Astrocyte of the spinal cord (primary cell): Measurements from ENCODE around the gene C10orf62.

ENCODE experiments used
- DNase-seq: peaks from one replicate; pipeline ENCODE4 v3.0.0; 2011; ENCODE audit warnings: low read depth, low spot score
- H3K4me3 ChIP-seq: 2 replicates; pipeline ENCODE4 v1.5.1; 2011; ENCODE audit warnings: low read depth, mild to moderate bottlenecking, low read length, moderate library complexity
- in situ Hi-C: cut with HindIII; loops from 2 replicates; pipeline ENCODE4 v1.10.0; 2017; ENCODE audit warnings: low sequenced_read_pairs
- TF ChIP-seq, protein P1 (sequence below): IDR thresholded peaks from 2 replicates; pipeline ENCODE4 v1.5.1; 2012; ENCODE audit warnings: low read depth, mild to moderate bottlenecking, low read length, inconsistent platforms

Gene C10orf62

DNA sequence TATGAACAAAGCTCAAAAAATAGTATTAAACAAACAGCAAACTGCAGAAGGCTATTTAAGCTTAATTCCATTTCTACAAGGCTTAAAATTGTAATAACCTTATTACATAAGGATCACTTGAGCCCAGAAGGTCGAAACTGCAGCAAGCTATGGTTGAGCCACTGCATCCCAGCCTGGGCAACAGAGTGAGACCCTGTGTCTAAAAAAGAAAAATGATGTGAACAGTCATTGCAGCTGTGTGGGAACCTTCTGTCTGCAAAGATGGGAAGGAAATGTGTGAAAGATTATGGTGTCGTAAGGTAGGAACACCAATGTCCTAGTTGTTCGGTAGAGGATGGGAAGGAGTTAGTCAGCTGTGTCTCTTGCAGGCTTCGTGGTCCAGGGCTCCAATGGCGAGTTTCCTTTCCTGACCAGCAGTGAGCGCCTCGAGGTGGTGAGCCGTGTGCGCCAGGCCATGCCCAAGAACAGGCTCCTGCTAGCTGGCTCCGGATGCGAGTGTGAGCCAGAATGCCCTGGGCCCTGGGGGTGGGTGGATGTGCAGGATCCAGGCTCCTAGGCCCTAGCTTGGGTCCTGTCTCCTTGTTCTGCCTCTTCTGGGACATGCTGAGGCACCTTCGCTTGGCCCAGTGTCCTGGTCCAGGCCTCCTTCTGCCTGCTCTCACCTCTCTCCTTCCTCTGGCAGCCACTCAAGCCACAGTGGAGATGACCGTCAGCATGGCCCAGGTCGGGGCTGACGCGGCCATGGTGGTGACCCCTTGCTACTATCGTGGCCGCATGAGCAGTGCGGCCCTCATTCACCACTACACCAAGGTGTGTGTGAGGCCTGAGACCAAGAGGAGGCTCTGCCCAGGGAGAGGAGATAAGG is 9.1 kb downstream of the C10orf62 start:
- no peak overlapping the region for H3K4me3 ChIP-seq
- no peak for DNase-seq
- in situ Hi-C loops, result no loop called here
- TF ChIP-seq, protein P1, sequence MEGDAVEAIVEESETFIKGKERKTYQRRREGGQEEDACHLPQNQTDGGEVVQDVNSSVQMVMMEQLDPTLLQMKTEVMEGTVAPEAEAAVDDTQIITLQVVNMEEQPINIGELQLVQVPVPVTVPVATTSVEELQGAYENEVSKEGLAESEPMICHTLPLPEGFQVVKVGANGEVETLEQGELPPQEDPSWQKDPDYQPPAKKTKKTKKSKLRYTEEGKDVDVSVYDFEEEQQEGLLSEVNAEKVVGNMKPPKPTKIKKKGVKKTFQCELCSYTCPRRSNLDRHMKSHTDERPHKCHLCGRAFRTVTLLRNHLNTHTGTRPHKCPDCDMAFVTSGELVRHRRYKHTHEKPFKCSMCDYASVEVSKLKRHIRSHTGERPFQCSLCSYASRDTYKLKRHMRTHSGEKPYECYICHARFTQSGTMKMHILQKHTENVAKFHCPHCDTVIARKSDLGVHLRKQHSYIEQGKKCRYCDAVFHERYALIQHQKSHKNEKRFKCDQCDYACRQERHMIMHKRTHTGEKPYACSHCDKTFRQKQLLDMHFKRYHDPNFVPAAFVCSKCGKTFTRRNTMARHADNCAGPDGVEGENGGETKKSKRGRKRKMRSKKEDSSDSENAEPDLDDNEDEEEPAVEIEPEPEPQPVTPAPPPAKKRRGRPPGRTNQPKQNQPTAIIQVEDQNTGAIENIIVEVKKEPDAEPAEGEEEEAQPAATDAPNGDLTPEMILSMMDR, result no peak

DNA sequence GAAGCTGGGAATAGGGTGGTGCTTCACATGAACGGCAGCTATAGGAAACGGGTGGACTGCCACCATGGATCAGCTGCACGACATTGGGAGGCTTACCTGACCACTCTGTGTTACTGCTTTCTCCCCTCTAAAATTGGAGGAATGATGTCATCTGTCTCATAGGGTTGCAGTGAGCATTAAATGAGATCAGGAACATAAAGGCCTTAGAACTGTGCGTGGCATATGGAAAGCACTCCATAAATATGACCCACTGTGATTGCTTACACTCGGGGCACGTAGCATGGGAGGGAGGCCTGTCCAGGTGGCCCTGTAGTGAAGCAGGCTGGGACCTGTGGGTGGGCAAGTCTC is 9.7 kb downstream of the C10orf62 start:
- in situ Hi-C loops, result no loop called here
- no peak overlapping the region for H3K4me3 ChIP-seq
- TF ChIP-seq, protein P1, result no peak
- no peak for DNase-seq

DNA sequence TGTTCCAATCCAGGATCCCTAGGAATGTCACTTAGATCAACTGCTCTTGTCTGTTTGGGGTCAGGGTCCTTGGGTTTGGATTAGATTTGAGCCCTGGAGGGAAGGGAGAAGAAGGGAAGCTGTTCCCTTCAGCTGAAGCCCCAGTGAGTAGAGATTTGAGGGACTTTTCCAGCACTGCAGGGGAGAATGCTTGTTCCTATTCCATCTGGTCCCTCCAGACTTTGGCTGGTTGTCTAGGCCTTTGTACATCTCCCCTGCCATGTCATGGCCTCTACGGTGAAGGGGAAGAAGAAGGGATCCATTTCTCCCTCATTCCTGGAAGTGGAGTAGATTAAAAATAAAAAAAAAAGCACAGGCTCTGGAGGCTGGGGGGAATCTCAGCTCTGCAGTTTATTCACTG is 11.1 kb downstream of the C10orf62 start:
- DNase-seq, result no peak
- TF ChIP-seq, protein P1, result no peak
- in situ Hi-C loops, result no loop called here
- no peak overlapping the region for H3K4me3 ChIP-seq

DNA sequence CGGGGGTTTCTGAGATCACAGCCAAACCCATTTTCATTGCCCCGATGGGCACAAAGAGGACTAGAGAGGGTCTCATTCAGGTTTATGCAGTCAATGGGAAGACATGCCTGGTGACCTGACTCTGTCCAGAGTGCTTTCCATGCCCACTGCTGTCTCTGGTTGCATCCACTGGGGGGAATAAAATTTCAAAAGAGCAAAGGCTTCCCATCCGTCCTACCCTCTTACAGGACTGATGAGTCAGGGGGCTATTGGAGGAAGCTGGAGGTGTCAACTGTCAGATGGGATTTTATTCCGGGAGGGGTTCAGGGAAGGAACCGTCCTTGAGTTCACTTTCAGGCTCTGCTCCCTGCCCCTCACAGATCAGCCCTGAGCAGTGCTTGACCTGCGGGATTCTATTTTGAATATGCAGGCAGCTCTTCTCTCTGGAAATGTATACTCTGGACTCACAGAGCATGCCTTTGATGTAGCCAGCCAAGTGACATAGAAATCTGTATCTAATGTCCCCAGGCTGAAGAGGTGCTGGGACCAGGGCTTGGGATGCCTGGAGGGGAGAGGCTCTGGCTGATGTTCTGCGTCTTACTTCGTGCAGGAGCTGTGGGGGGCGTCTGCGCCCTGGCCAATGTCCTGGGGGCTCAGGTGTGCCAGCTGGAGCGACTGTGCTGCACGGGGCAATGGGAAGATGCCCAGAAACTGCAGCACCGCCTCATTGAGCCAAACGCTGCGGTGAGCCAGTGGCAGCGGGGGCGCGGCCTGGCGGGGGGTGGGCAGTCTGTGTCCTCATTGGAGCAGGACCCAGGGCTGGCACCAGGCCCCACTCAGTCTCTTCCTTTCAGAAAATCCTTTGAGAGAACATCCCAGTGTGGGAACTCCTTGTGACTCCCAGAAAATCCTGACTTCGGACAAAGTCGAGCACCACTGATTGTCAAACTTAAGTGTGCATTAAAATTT is 12.0 kb downstream of the C10orf62 start:
- in situ Hi-C loops, result no loop called here
- H3K4me3 ChIP-seq, result no peak overlapping the region
- TF ChIP-seq, protein P1, result no peak
- DNase-seq, result no peak

DNA sequence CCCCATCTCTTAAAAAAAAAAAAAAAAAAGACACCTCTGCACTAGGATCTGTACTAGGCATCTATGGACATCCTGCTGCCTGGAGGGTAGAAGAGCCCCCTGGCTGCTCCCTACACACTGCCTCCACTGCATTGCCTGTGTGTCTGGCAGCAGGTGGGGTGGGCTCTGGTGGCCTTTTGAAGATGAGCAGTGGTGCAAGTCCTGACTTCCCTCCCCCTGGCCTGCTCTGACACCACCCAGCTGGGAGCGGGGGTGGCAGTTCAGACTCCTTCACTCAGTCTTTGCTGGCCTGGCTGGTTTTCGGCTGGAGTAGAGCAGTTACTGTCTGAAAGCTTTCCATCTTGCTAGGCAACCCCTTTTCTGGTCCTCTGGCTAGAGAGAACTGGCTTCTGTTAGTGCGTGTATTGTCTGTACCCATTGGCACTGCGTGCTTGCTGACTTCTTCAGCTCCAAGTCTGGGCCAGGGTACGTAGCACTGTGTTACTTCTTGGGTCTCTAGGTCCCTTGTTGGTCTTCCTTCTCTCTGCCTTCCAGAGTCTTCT is 17.6 kb downstream of the C10orf62 start:
- no peak overlapping the region for H3K4me3 ChIP-seq
- TF ChIP-seq, protein P1, result no peak
- in situ Hi-C loops, result no loop called here
- no peak for DNase-seq

DNA sequence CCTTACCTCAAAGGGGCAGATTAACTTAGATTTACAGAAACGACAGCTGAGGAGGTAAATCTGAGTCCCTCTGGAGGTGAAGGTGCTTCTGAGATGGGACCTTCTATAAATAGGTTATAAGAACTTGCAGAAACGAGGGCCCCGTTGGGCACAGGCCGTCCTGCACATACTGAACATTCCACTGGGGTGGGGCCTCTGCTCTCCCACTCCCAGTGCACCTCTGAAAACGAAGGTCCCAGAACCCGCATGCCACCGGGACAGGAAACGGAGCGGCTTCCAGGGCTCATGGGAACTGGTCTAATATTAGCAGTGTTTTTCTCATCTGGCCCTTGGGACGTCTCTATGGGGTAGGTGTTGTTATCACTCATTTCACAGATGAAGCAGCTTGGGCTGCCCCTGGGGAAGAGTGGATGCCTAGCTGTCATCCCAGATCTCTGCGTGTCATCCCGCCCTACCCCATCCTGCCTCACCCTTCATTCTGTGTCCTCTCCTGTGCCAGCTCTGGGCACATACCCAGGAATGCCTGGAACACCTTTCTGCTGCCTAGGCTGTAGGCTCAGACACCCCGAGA is 19.6 kb downstream of the C10orf62 start:
- in situ Hi-C loops, result no loop called here
- no peak for DNase-seq
- no peak overlapping the region for H3K4me3 ChIP-seq
- TF ChIP-seq, protein P1, result no peak
